WTC11 (cell line): ENCODE data around the gene AGR3. TPM values are rescaled to one million over a fixed set of nuclear protein-coding genes. Genes with fewer than 3 reads are reported as not detected.

Source experiments
- ATAC-seq: fragments of 200-7000 bp; cut with Tn5 transposase; 2 replicates; pipeline ENCODE4 v1.10.0; 2021; ENCODE audit warnings: mild to moderate bottlenecking, moderate library complexity
- CTCF ChIA-PET: fragments of 300-600 bp; sonication (Branson Sonifier 250); formaldehyde crosslinking; loops from one replicate; lab custom pipeline; 2021; ENCODE audit warnings: antibody characterized with exemption; lab: Charles Lee
- POLR2A ChIA-PET: fragments of 350-600 bp; sonication (Branson Sonifier 250); formaldehyde crosslinking; loops from one replicate; lab custom pipeline; 2021; ENCODE audit warnings: antibody characterized with exemption; lab: Charles Lee
- DNase-seq: peaks from one replicate; pipeline ENCODE4 v3.0.0; 2021; ENCODE audit warnings: low spot score
- H3K27ac Mint-ChIP-seq: 2 replicates; pipeline ENCODE4 v1.8.0; 2021; ENCODE audit warnings: mixed read lengths
- H3K27me3 Mint-ChIP-seq: 2 replicates; pipeline ENCODE4 v1.8.0; 2021; ENCODE audit warnings: low read depth, mild to moderate bottlenecking, moderate library complexity, mixed read lengths
- H3K36me3 Mint-ChIP-seq: 2 replicates; pipeline ENCODE4 v1.8.0; 2021; ENCODE audit warnings: mixed read lengths
- H3K4me1 Mint-ChIP-seq: 2 replicates; pipeline ENCODE4 v1.8.0; 2022; ENCODE audit warnings: mixed read lengths
- H3K4me3 Mint-ChIP-seq: 2 replicates; pipeline ENCODE4 v1.8.0; 2021; ENCODE audit warnings: mild to moderate bottlenecking, moderate library complexity, mixed read lengths
- H3K9me3 Mint-ChIP-seq: 2 replicates; pipeline ENCODE4 v1.8.0; 2021; ENCODE audit warnings: mixed read lengths
- CBFB ChIP-seq: sonication (generic); formaldehyde crosslinking; IDR thresholded peaks from 2 replicates; pipeline ENCODE4 v1.8.1; 2022; ENCODE audit warnings: mild to moderate bottlenecking, low read depth, missing genetic modification reagents
- E2F4 ChIP-seq: sonication (generic); formaldehyde crosslinking; IDR thresholded peaks from 2 replicates; pipeline ENCODE4 v1.8.1; 2022; ENCODE audit warnings: low read depth, mild to moderate bottlenecking, moderate library complexity, missing genetic modification reagents, borderline replicate concordance
- ETV6 ChIP-seq: sonication (generic); formaldehyde crosslinking; IDR thresholded peaks from 2 replicates; pipeline ENCODE4 v1.8.1; 2022; ENCODE audit warnings: mild to moderate bottlenecking, missing genetic modification reagents
- HMGA2 ChIP-seq: fragments of 250-450 bp; sonication (Bioruptor Pico); IDR thresholded peaks from 2 replicates; pipeline ENCODE4 v1.4.0; 2021; ENCODE audit warnings: mild to moderate bottlenecking, moderate library complexity
- MAX ChIP-seq: sonication (generic); formaldehyde crosslinking; IDR thresholded peaks from 2 replicates; pipeline ENCODE4 v1.8.0; 2022; ENCODE audit warnings: mild to moderate bottlenecking, missing genetic modification reagents
- NR2C2 ChIP-seq: sonication (generic); formaldehyde crosslinking; IDR thresholded peaks from 2 replicates; pipeline ENCODE4 v1.8.0; 2022; ENCODE audit warnings: mild to moderate bottlenecking, missing genetic modification reagents
- SP1 ChIP-seq: sonication (generic); formaldehyde crosslinking; conservative IDR thresholded peaks from 2 replicates; pipeline ENCODE4 v1.8.1; 2022; ENCODE audit warnings: missing genetic modification reagents
- ZNF232 ChIP-seq: sonication (generic); formaldehyde crosslinking; IDR thresholded peaks from 2 replicates; pipeline ENCODE4 v1.8.0; 2022; ENCODE audit warnings: mild to moderate bottlenecking, missing genetic modification reagents
- ZNF317 ChIP-seq: sonication (generic); formaldehyde crosslinking; IDR thresholded peaks from 2 replicates; pipeline ENCODE4 v1.8.1; 2023; ENCODE audit warnings: low read depth, mild to moderate bottlenecking, moderate library complexity, missing genetic modification reagents, borderline replicate concordance
- ZNF423 ChIP-seq: fragments of 250-450 bp; sonication (Bioruptor Pico); IDR thresholded peaks from 2 replicates; pipeline ENCODE4 v2.1.2; 2022; ENCODE audit warnings: mild to moderate bottlenecking, moderate library complexity
- ZNF425 ChIP-seq: fragments of 250-450 bp; sonication (Bioruptor Pico); conservative IDR thresholded peaks from 2 replicates; pipeline ENCODE4 v1.9.0; 2021; ENCODE audit warnings: mild to moderate bottlenecking
- ZNF512 ChIP-seq: sonication (generic); formaldehyde crosslinking; IDR thresholded peaks from 2 replicates; pipeline ENCODE4 v1.8.1; 2022; ENCODE audit warnings: missing genetic modification reagents, borderline replicate concordance
- ZSCAN18 ChIP-seq: fragments of 250-450 bp; sonication (Bioruptor Pico); IDR thresholded peaks from 2 replicates; pipeline ENCODE4 v2.1.2; 2022; ENCODE audit warnings: mild to moderate bottlenecking, moderate library complexity
- total RNA-seq: library from RNA; stranded (reverse); gene quantifications from 3 replicates; pipeline ENCODE4 v1.2.3, GENCODE V29; 2021
- TF ChIP-seq, protein P1 (sequence below): sonication (generic); formaldehyde crosslinking; IDR thresholded peaks from 2 replicates; pipeline ENCODE4 v1.8.1; 2023; ENCODE audit warnings: mild to moderate bottlenecking, moderate library complexity, missing genetic modification reagents
- TF ChIP-seq, protein P2 (sequence below): sonication (generic); formaldehyde crosslinking; IDR thresholded peaks from 2 replicates; pipeline ENCODE4 v1.8.1; 2023; ENCODE audit warnings: mild to moderate bottlenecking, missing genetic modification reagents, borderline replicate concordance
- TF ChIP-seq, protein P3 (sequence below): sonication (generic); formaldehyde crosslinking; IDR thresholded peaks from 2 replicates; pipeline ENCODE4 v1.8.1; 2023; ENCODE audit warnings: mild to moderate bottlenecking, missing genetic modification reagents

Gene AGR3
- total RNA-seq, 1 experiment from 2014 or later = not detected

GRCh38 chr7:16845746-16846145, 36.0 kb downstream of the AGR3 start:
- no peak overlapping the region for H3K27ac Mint-ChIP-seq
- H3K9me3 Mint-ChIP-seq = no peaks in the 10 kb centered on the region
- no peaks in the 10 kb centered on the region for H3K27me3 Mint-ChIP-seq
- H3K4me1 Mint-ChIP-seq = peaks cover 6% of the 10 kb centered on the region; the same call in 1 of the 2 replicates
- no peaks in the 10 kb centered on the region for H3K36me3 Mint-ChIP-seq
- POLR2A ChIA-PET = interaction anchor here (0.6 kb wide), 1 partner anchor 27 kb away, joined by 6 read pairs; no protein-coding TSS in a partner anchor
- DNase-seq = no peak
- no peak for ATAC-seq
- no peak overlapping the region for H3K4me3 Mint-ChIP-seq
- CTCF ChIA-PET = no interaction called here
- TF ChIP-seq CBFB (CRISPR knock-in tag) (no peak), SP1 (CRISPR knock-in tag) (no peak), ZNF512 (no peak)
- TF ChIP-seq, protein P1, sequence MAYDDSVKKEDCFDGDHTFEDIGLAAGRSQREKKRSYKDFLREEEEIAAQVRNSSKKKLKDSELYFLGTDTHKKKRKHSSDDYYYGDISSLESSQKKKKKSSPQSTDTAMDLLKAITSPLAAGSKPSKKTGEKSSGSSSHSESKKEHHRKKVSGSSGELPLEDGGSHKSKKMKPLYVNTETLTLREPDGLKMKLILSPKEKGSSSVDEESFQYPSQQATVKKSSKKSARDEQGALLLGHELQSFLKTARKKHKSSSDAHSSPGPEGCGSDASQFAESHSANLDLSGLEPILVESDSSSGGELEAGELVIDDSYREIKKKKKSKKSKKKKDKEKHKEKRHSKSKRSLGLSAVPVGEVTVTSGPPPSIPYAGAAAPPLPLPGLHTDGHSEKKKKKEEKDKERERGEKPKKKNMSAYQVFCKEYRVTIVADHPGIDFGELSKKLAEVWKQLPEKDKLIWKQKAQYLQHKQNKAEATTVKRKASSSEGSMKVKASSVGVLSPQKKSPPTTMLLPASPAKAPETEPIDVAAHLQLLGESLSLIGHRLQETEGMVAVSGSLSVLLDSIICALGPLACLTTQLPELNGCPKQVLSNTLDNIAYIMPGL (CRISPR knock-in tag) = no peak

GRCh38 chr7:16841681-16842080, 40.1 kb downstream of the AGR3 start:
- Mint-ChIP-seq H3K4me3 (no peak overlapping the region), H3K4me1 (peaks cover 6% of the 10 kb centered on the region; the same call in 1 of the 2 replicates), H3K27me3 (no peaks in the 10 kb centered on the region), H3K36me3 (no peaks in the 10 kb centered on the region), H3K27ac (no peak overlapping the region), H3K9me3 (no peaks in the 10 kb centered on the region)
- CTCF ChIA-PET = no interaction called here
- no peak for ATAC-seq
- POLR2A ChIA-PET = no interaction called here
- no peak for DNase-seq
- TF ChIP-seq, protein P1 (CRISPR knock-in tag) = no peak
- no peak for TF ChIP-seq ZNF423
- no peak for TF ChIP-seq HMGA2 (CRISPR knock-in tag)
- no peak for TF ChIP-seq ZSCAN18 (CRISPR knock-in tag)
- no peak for TF ChIP-seq E2F4
- TF ChIP-seq, protein P2, sequence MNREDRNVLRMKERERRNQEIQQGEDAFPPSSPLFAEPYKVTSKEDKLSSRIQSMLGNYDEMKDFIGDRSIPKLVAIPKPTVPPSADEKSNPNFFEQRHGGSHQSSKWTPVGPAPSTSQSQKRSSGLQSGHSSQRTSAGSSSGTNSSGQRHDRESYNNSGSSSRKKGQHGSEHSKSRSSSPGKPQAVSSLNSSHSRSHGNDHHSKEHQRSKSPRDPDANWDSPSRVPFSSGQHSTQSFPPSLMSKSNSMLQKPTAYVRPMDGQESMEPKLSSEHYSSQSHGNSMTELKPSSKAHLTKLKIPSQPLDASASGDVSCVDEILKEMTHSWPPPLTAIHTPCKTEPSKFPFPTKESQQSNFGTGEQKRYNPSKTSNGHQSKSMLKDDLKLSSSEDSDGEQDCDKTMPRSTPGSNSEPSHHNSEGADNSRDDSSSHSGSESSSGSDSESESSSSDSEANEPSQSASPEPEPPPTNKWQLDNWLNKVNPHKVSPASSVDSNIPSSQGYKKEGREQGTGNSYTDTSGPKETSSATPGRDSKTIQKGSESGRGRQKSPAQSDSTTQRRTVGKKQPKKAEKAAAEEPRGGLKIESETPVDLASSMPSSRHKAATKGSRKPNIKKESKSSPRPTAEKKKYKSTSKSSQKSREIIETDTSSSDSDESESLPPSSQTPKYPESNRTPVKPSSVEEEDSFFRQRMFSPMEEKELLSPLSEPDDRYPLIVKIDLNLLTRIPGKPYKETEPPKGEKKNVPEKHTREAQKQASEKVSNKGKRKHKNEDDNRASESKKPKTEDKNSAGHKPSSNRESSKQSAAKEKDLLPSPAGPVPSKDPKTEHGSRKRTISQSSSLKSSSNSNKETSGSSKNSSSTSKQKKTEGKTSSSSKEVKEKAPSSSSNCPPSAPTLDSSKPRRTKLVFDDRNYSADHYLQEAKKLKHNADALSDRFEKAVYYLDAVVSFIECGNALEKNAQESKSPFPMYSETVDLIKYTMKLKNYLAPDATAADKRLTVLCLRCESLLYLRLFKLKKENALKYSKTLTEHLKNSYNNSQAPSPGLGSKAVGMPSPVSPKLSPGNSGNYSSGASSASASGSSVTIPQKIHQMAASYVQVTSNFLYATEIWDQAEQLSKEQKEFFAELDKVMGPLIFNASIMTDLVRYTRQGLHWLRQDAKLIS = no peak
- no peak for TF ChIP-seq ZNF232
- TF ChIP-seq, protein P3, sequence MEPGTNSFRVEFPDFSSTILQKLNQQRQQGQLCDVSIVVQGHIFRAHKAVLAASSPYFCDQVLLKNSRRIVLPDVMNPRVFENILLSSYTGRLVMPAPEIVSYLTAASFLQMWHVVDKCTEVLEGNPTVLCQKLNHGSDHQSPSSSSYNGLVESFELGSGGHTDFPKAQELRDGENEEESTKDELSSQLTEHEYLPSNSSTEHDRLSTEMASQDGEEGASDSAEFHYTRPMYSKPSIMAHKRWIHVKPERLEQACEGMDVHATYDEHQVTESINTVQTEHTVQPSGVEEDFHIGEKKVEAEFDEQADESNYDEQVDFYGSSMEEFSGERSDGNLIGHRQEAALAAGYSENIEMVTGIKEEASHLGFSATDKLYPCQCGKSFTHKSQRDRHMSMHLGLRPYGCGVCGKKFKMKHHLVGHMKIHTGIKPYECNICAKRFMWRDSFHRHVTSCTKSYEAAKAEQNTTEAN (CRISPR knock-in tag) = no peak
- TF ChIP-seq ZNF512 = no peak
- no peak for TF ChIP-seq SP1 (CRISPR knock-in tag)
- no peak for TF ChIP-seq ZNF317 (CRISPR knock-in tag)
- no peak for TF ChIP-seq ETV6
- TF ChIP-seq NR2C2 = no peak
- no peak for TF ChIP-seq ZNF425 (CRISPR knock-in tag)
- no peak for TF ChIP-seq MAX
